HG03558 (cell line): Measurements from ENCODE around the gene P4HA3.

Experiments used
- ATAC-seq: cut with Tn5 transposase; IDR thresholded peaks from one replicate; pipeline ENCODE4 v1.9.1; 2021; ENCODE audit warnings: moderate number of reproducible peaks; ENCODE audit not compliant: unreplicated experiment; ENCODE audit errors: extremely low read depth

The P4HA3 gene

DNA sequence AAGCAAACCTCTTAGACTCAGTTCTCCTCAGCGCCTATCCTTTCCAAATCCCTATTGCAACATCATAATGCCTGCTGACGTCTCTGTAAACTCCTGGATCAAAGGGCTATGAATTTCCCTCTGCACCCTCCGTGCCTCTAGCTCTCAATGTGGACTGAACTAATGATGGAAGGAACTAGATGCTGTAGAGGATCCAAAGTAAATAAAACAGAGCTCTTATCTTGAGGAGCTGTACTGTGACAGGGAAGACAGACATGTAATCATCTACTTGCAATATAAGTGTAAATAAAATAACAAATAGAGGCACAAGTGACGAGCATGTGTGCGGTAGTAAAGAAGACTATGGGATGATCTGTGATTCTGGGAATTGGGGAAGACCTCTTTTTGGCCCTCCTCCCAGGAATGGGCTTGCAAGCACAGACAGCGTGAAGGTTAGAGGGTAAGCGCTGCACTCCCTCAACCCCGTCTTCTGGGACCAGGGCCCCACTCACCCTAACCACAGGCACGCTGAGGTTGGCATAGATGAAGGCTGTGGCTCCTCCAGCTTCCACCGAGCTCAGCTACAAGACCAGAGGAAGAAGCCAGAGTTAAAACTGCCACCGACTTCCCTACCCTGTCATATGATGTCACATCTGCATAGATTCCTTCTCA lies 42.2 kb downstream of the P4HA3 start:
- no peak for ATAC-seq

DNA sequence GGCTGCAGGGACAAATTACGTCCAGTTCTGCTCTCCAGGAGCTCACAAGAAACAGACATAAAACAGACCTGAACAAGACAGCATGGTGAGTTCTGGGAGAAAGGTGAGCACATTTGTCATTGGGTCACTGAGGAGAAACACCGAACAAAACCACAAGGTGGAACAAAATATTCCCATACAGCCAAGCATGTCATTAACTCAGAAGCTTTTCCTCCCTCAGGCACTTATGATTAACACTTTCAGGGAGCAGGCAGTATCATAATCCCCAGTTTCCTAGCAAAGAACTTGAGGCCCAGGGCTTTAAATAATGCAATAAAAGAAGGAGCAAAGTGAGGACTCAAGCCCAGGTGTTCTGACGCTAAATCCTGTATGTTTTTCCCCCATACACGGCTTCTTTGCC lies 43.0 kb downstream of the P4HA3 start:
- ATAC-seq, result no peak

- no peak for ATAC-seq
These were observed 44.4 kb downstream of the P4HA3 start for GRCh38 chr11:74267014-74267413.

- ATAC-seq, result no peak
These were observed 46.2 kb downstream of the P4HA3 start for GRCh38 chr11:74265256-74265655.

DNA sequence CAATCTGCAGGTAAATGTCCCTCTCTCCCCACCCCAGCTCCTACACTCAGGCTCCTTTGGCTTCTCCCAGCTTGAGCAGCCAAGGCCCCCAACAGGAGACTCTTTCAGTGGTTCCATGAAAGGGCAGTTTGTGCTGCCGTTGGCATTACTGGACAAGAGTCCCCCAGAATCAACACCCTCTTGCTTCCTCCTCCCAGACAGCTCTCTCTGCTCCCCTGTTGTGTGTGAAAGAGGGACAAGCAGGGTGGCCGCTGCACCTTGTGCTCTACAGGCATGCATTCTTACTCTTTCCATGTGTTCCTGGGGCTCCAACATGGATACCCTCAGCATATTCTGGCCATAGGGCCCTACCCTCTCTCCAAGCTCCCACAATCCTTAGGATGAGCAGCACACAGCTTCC lies 48.7 kb downstream of the P4HA3 start:
- ATAC-seq, result no peak

DNA sequence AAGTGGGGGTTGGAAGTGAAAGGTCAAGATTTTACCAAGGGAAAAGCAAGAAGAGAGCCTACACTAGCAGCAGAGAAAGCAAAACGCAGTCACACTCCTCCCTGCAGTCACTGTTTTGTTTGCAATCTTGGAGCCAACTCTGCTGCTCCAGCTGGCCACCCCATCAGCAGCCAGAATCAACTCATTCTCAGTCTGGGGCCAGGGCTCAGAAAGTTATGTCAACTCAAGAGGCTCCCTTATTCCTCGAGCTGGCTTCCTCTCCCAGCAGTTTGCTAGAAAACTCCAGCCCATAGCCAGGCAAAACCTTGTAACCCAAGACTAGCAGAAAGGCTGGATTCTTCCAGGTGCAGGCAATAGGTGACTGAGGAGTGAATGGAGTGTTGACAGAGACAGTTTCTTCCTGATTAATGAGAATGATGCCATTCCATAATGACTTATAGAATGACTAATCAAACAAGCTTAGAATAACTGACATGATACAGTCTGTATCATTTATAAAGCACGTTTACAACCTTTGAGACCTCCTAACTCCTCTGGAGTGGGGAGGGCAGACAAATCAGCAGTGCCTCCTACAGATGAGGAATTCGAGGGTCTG lies 53.4 kb downstream of the P4HA3 start:
- no peak for ATAC-seq

GRCh38 chr11:74256378-74257133 lies 54.9 kb downstream of the P4HA3 start:
- no peak for ATAC-seq

- no peak for ATAC-seq
These were observed 55.6 kb downstream of the P4HA3 start for GRCh38 chr11:74255741-74256375.

- no peak for ATAC-seq
These were observed 58.1 kb downstream of the P4HA3 start for GRCh38 chr11:74253361-74253760.

GRCh38 chr11:74249496-74249895 lies 61.9 kb downstream of the P4HA3 start:
- no peak for ATAC-seq

- no peak for ATAC-seq
These were observed 63.0 kb downstream of the P4HA3 start for GRCh38 chr11:74248469-74248868.

DNA sequence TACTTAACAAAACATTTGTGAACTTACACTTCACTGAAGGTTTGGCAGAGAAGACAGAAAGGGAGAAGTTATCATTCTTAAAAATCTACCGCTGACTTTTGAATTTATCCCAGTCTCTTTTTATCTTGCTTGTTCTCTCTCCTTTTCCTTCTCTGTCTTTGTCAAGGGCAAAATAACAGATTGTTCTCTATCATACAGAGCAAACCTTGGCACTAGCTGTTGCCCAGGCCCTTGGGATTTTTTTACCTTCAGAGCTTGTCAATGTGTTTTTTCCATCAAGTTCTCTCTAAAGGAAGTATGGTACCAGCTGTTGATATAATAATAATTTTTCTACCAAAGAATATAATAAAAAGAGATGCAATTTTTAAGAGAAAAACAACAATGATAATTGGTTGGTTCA lies 73.2 kb downstream of the P4HA3 start:
- no peak for ATAC-seq

- no peak for ATAC-seq
These were observed 73.9 kb downstream of the P4HA3 start for GRCh38 chr11:74237541-74237940.

GRCh38 chr11:74235121-74235520 lies 76.3 kb downstream of the P4HA3 start:
- ATAC-seq, result no peak

GRCh38 chr11:74233683-74234082 lies 77.8 kb downstream of the P4HA3 start:
- ATAC-seq, result no peak

DNA sequence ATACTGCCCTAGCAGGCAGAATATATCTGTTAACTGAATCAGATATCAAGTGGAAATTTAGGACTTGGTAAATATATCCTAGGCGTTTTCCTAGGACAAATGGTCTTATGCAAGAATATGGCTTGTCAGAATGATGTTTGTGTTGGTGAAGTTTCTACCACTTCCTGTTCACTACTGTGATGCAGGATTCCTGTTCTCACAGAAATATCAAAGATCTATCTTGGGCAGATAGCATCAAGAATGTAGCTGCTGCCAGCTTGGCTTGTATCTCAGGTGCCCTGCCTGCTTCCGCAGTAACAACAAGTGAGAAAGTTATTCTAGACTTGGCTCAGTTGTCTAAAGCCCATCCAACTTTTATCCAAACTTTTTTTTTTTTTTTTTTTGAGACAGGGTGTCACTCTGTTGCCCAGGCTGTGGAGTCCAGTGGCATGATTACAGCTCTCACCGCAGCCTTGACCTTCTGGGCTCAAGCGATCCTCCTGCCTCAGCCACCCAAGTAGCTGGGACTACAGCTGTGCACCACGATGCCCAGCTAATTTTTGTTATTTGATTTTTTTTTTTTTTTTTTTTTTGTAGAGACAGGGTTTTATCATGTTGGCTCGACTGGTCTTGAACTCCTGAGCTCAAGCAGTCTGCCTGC lies 79.0 kb downstream of the P4HA3 start:
- no peak for ATAC-seq

- no peak for ATAC-seq
These were observed 84.5 kb downstream of the P4HA3 start for GRCh38 chr11:74226907-74227306.

DNA sequence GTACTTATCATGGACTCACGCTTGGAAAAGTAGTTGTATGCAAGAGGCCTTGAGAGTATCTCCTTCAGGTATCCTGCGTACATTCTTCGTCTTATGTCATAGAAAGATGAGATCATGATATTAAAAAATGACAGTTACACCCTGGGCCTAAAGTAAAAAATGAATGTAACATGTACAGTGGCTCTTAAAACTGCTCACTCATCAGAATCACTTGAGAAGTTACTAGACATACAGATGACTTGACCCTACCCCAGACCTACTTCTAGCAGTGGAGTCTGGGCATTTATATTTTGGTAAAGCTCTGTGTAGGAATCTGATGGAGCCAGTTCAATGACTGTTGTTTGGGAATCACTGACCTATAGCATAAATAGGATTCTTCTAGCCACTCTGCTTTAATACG lies 85.9 kb downstream of the P4HA3 start:
- ATAC-seq, result no peak

DNA sequence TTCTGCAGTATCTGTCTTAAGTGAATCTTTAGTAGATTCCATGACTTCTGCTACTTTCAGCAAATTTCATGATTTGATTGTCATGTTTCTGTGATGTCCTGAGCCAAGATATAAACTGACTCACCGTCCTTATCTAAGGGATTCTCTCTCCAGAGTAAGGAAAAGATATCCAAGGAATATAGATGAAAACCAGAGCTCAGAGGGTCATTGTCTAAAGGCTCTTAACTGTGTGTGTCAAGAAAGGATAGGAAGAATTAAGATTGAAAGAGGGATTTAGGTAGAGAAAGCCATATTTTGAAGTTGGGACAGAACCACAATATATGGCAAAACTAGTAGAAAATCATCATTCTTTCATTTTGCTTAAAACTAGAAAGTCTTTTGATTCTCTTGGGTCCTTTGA lies 89.6 kb downstream of the P4HA3 start:
- ATAC-seq, result no peak

- no peak for ATAC-seq
These were observed 91.1 kb downstream of the P4HA3 start for GRCh38 chr11:74220376-74220775.
